ENCODE measurements around the gene MFF. TPM values are rescaled to one million over a fixed set of nuclear protein-coding genes. Genes with fewer than 3 reads are reported as not detected.

Gene MFF
- total RNA-seq, 1 donor from 2014 or later, result 63.4 TPM

GRCh38 chr2:227293531-227293930 lies 31.5 kb upstream of the MFF start:
- no peak for TF ChIP-seq CTCF (IDR thresholded peaks at IDR 0.05; ENCODE audit: insufficient read depth, low read length, severe bottlenecking)
- no peak overlapping the region for H3K4me3 ChIP-seq (ENCODE audit: low read depth, low read length)
- DNase-seq (ENCODE audit: low read depth), result no peak
- H3K27me3 ChIP-seq (ENCODE audit: control insufficient read depth, insufficient read depth, low read length), result no peaks in the 10 kb centered on the region
- H3K36me3 ChIP-seq (ENCODE audit: control insufficient read depth, insufficient read depth, low read length), result no peaks in the 10 kb centered on the region
- no peak for FAIRE-seq

GRCh38 chr2:227295806-227296205 lies 29.2 kb upstream of the MFF start:
- FAIRE-seq (peak; percentile 7), DNase-seq (ENCODE audit: low read depth) (no peak)
- TF ChIP-seq CTCF (IDR thresholded peaks at IDR 0.05; ENCODE audit: insufficient read depth, low read length, severe bottlenecking), result no peak
- no peaks in the 10 kb centered on the region for H3K36me3 ChIP-seq (ENCODE audit: control insufficient read depth, insufficient read depth, low read length)
- H3K27me3 ChIP-seq (ENCODE audit: control insufficient read depth, insufficient read depth, low read length), result no peaks in the 10 kb centered on the region
- H3K4me3 ChIP-seq (ENCODE audit: low read depth, low read length), result no peak overlapping the region

GRCh38 chr2:227296671-227297405 lies 28.2 kb upstream of the MFF start:
- no peaks in the 10 kb centered on the region for H3K36me3 ChIP-seq (ENCODE audit: control insufficient read depth, insufficient read depth, low read length)
- no peak for TF ChIP-seq CTCF (IDR thresholded peaks at IDR 0.05; ENCODE audit: insufficient read depth, low read length, severe bottlenecking)
- FAIRE-seq (no peak), DNase-seq (ENCODE audit: low read depth) (peak; percentile 85)
- no peaks in the 10 kb centered on the region for H3K27me3 ChIP-seq (ENCODE audit: control insufficient read depth, insufficient read depth, low read length)
- no peak overlapping the region for H3K4me3 ChIP-seq (ENCODE audit: low read depth, low read length)

GRCh38 chr2:227301523-227301922 lies 23.5 kb upstream of the MFF start:
- Histone ChIP-seq H3K4me3 (ENCODE audit: low read depth, low read length) (no peak overlapping the region), H3K36me3 (ENCODE audit: control insufficient read depth, insufficient read depth, low read length) (no peaks in the 10 kb centered on the region), H3K27me3 (ENCODE audit: control insufficient read depth, insufficient read depth, low read length) (no peaks in the 10 kb centered on the region)
- no peak for FAIRE-seq
- no peak for TF ChIP-seq CTCF (IDR thresholded peaks at IDR 0.05; ENCODE audit: insufficient read depth, low read length, severe bottlenecking)
- DNase-seq (ENCODE audit: low read depth), result no peak

GRCh38 chr2:227308784-227309183 lies 16.3 kb upstream of the MFF start:
- H3K36me3 ChIP-seq (ENCODE audit: control insufficient read depth, insufficient read depth, low read length), result no peaks in the 10 kb centered on the region
- no peak for TF ChIP-seq CTCF (IDR thresholded peaks at IDR 0.05; ENCODE audit: insufficient read depth, low read length, severe bottlenecking)
- no peak overlapping the region for H3K4me3 ChIP-seq (ENCODE audit: low read depth, low read length)
- FAIRE-seq (peak; percentile 94), DNase-seq (ENCODE audit: low read depth) (peak; percentile 86)
- no peaks in the 10 kb centered on the region for H3K27me3 ChIP-seq (ENCODE audit: control insufficient read depth, insufficient read depth, low read length)

- Histone ChIP-seq H3K36me3 (ENCODE audit: control insufficient read depth, insufficient read depth, low read length) (no peaks in the 10 kb centered on the region), H3K4me3 (ENCODE audit: low read depth, low read length) (no peak overlapping the region), H3K27me3 (ENCODE audit: control insufficient read depth, insufficient read depth, low read length) (no peaks in the 10 kb centered on the region)
- DNase-seq (ENCODE audit: low read depth), result peak; percentile 73
- no peak for FAIRE-seq
- TF ChIP-seq CTCF (IDR thresholded peaks at IDR 0.05; ENCODE audit: insufficient read depth, low read length, severe bottlenecking), result no peak
Measured at GRCh38 chr2:227310756-227311110, 14.3 kb upstream of the MFF start.

Measured in bronchial epithelial cell (primary cell).